SK-N-SH treated with all-trans-retinoic acid at 6 μM for 48 hours (cell line): ENCODE data around the gene SLC12A7.

Experiments used
- ARNTL ChIP-seq: fragments of 450-650 bp; formaldehyde crosslinking; IDR thresholded peaks from 2 replicates; pipeline ENCODE4 v1.5.0; 2020; ENCODE audit warnings: low read depth, mild to moderate bottlenecking, moderate library complexity, borderline replicate concordance
- CREB5 ChIP-seq: fragments of 250-450 bp; sonication (Bioruptor Pico); IDR thresholded peaks from 2 replicates; pipeline ENCODE4 v1.5.1; 2020; ENCODE audit warnings: low read depth, mild to moderate bottlenecking, moderate library complexity
- ESRRG ChIP-seq: fragments of 250-450 bp; sonication (Bioruptor Pico); IDR thresholded peaks from 2 replicates; pipeline ENCODE4 v1.6.1; 2021; ENCODE audit warnings: mild to moderate bottlenecking
- ISL1 ChIP-seq: fragments of 250-450 bp; sonication (Bioruptor Pico); IDR thresholded peaks from 2 replicates; pipeline ENCODE4 v2.1.2; 2022; ENCODE audit warnings: mild to moderate bottlenecking, moderate library complexity
- PATZ1 ChIP-seq: fragments of 250-450 bp; sonication (Bioruptor Pico); IDR thresholded peaks from 2 replicates; pipeline ENCODE4 v1.8.0; 2020; ENCODE audit warnings: mild to moderate bottlenecking, moderate library complexity, borderline replicate concordance
- POU6F1 ChIP-seq: fragments of 250-450 bp; sonication (Bioruptor Pico); IDR thresholded peaks from 2 replicates; pipeline ENCODE4 v1.8.0; 2021; ENCODE audit warnings: low read depth, mild to moderate bottlenecking, moderate library complexity, borderline replicate concordance
- RARB ChIP-seq: fragments of 250-450 bp; sonication (Bioruptor Pico); IDR thresholded peaks from 2 replicates; pipeline ENCODE4 v1.8.0; 2021; ENCODE audit warnings: mild to moderate bottlenecking, moderate library complexity
- TCF4 ChIP-seq: fragments of 250-450 bp; sonication (Bioruptor Pico); IDR thresholded peaks from 2 replicates; pipeline ENCODE4 v1.8.0; 2021; ENCODE audit warnings: mild to moderate bottlenecking, moderate library complexity, borderline replicate concordance
- TSHZ2 ChIP-seq: fragments of 250-450 bp; sonication (Bioruptor Pico); IDR thresholded peaks from 2 replicates; pipeline ENCODE4 v1.5.0; 2020; ENCODE audit warnings: mild to moderate bottlenecking, moderate library complexity
- ZFP30 ChIP-seq: fragments of 450-650 bp; formaldehyde crosslinking; IDR thresholded peaks from 2 replicates; pipeline ENCODE4 v1.5.0; 2022; ENCODE audit warnings: mild to moderate bottlenecking, moderate library complexity

- no peak for TF ChIP-seq ARNTL (CRISPR knock-in tag)
- TF ChIP-seq TCF4 (CRISPR knock-in tag): no peak
- no peak for TF ChIP-seq POU6F1
- no peak for TF ChIP-seq ZFP30 (CRISPR knock-in tag)
- TF ChIP-seq PATZ1 (CRISPR knock-in tag): no peak
- TF ChIP-seq TSHZ2: no peak
- TF ChIP-seq CREB5: no peak
- TF ChIP-seq ESRRG (CRISPR knock-in tag): no peak
- no peak for TF ChIP-seq ISL1
- TF ChIP-seq RARB (CRISPR knock-in tag): no peak
Observed at GRCh38 chr5:1077491-1078020, 34.3 kb downstream of the SLC12A7 start.
